Adrenal gland (tissue), 5 donors: ENCODE measurements around the gene HCN4.

Experiments
- POLR2A ChIP-seq, 2 donors: fragments of 450-650 bp; IDR thresholded peaks; one replicate each; pipeline ENCODE4 v1.6.1; 2017; ENCODE audit warnings: antibody characterized with exemption in 2 of 2, mild to moderate bottlenecking in 2 of 2, moderate library complexity in 1 of 2
- TF ChIP-seq, protein P1 (sequence below), 6 experiments: fragments of 450-650 bp in 4 of 6; fragments of 200-600 bp in 2 of 6; sonication (generic) in 1 of 6; IDR thresholded peaks; 1 replicate in 5 of 6; 2 replicates in 1 of 6; pipeline versions ENCODE4 v1.5.1 to v1.8.0; 2016 to 2021; ENCODE audit warnings: antibody characterized with exemption in 6 of 6, mild to moderate bottlenecking in 2 of 6, moderate library complexity in 1 of 6
- donor health status: DM: no; HTN: no; CAD: no.

GRCh38 chr15:73371812-73372211 lies 3.1 kb upstream of the HCN4 start:
- TF ChIP-seq, protein P1, sequence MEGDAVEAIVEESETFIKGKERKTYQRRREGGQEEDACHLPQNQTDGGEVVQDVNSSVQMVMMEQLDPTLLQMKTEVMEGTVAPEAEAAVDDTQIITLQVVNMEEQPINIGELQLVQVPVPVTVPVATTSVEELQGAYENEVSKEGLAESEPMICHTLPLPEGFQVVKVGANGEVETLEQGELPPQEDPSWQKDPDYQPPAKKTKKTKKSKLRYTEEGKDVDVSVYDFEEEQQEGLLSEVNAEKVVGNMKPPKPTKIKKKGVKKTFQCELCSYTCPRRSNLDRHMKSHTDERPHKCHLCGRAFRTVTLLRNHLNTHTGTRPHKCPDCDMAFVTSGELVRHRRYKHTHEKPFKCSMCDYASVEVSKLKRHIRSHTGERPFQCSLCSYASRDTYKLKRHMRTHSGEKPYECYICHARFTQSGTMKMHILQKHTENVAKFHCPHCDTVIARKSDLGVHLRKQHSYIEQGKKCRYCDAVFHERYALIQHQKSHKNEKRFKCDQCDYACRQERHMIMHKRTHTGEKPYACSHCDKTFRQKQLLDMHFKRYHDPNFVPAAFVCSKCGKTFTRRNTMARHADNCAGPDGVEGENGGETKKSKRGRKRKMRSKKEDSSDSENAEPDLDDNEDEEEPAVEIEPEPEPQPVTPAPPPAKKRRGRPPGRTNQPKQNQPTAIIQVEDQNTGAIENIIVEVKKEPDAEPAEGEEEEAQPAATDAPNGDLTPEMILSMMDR (IDR thresholded peaks at IDR 0.05) = no peak
- TF ChIP-seq POLR2A (IDR thresholded peaks at IDR 0.05) = no peak
